WI38 (cell line): ENCODE measurements around the gene VGLL1.
A peak's percentile ranks its signal among the peaks of the same experiment; 100 is the strongest.

Experiments used
- H3K4me3 ChIP-seq: 2 replicates; pipeline ENCODE4 v1.5.1; 2011; ENCODE audit warnings: low read depth, mild to moderate bottlenecking, control low read depth, low read length
- TF ChIP-seq, protein P1 (sequence below): IDR thresholded peaks from 2 replicates; pipeline ENCODE4 v1.5.1; 2012; ENCODE audit warnings: low read depth, mild to moderate bottlenecking, control low read depth, low read length

Gene VGLL1

DNA sequence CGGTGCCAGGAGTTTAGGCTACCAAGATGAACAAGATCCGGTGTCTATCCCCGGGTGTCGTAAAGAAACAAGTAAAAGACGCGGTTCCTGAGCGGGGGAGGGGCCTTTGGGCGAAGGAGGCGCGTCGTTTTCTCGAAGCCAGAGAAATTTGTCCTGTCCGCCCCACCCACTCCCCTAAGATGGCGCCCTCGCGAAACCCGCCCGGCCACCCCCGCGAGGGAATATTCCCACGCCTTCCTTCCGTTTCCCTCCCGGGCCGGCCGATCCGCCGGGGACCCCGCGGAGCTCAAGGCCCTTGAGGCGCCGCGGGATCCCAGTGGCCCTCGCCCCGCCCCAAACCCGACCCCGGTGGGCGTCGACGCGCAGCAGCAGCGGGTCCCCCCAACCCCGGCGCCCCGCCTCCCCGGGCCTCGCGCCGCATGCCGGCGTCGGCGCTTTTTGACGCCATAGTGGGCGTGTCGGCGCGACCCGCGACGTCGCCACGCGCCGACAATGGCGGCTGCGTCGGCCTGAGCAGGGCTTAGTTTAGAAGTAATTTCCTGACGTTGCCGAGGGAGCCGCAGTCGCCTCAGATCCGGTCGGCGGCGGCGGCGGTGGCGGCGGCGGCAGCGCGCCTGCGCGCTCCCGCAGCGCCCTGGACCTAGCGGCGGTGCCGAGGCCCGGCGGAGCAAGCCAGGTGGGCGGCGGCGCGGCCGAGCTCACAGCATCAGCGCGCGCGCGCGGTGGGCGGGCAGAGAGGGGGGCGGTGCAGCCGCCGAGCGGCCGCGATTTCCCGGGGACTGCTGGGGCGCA is 35.1 kb upstream of the VGLL1 start:
- peak overlapping the region; percentile 72 for H3K4me3 ChIP-seq
- TF ChIP-seq, protein P1, sequence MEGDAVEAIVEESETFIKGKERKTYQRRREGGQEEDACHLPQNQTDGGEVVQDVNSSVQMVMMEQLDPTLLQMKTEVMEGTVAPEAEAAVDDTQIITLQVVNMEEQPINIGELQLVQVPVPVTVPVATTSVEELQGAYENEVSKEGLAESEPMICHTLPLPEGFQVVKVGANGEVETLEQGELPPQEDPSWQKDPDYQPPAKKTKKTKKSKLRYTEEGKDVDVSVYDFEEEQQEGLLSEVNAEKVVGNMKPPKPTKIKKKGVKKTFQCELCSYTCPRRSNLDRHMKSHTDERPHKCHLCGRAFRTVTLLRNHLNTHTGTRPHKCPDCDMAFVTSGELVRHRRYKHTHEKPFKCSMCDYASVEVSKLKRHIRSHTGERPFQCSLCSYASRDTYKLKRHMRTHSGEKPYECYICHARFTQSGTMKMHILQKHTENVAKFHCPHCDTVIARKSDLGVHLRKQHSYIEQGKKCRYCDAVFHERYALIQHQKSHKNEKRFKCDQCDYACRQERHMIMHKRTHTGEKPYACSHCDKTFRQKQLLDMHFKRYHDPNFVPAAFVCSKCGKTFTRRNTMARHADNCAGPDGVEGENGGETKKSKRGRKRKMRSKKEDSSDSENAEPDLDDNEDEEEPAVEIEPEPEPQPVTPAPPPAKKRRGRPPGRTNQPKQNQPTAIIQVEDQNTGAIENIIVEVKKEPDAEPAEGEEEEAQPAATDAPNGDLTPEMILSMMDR, result no peak

DNA sequence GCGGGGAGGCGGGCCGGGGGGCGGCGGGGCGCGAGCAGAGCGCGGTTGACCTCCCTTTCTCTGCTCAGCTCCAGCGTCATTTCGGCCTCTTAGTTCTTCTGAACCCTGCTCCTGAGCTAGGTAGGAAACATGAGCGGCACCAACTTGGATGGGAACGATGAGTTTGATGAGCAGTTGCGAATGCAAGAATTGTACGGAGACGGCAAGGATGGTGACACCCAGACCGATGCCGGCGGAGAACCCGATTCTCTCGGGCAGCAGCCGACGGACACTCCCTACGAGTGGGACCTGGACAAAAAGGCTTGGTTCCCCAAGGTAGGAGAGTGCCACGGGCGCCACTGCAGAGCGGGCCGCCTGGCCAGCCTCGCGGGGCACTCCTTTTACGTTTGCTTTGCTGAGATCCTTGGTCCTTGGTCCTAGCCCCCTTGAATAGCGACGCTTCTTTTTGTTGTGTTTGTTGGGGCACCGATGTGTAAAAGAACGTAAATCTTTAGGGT is 34.4 kb upstream of the VGLL1 start, which contains the start of gene HTATSF1:
HTATSF1 (plus strand) TSS at position 37 of the 497 bp plus-strand sequence; CDS start at position 130, 93 bp downstream.
- TF ChIP-seq, protein P1, result no peak
- peak within 1 kb of the TSS; percentile 72 for H3K4me3 ChIP-seq

DNA sequence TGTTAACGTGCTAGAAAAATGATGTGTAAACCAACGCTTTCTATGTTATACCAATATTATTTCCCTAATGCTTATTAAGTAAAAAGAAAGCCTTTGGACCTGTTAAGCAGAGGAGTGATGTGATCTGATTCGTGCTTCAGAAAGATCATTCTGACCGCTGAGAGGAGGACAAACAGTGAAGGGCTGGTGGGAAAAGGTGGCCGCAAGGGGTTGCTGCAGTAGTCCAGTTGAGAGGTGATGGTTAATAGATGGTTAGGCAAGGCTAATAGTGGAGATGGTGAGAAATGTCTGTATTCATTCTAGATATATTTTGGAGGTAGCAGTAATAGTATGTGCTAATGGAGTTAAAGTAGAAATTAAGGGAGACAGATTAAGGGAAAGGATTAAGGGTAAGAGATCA is 12.9 kb upstream of the VGLL1 start:
- H3K4me3 ChIP-seq, result no peak overlapping the region
- TF ChIP-seq, protein P1, result no peak

DNA sequence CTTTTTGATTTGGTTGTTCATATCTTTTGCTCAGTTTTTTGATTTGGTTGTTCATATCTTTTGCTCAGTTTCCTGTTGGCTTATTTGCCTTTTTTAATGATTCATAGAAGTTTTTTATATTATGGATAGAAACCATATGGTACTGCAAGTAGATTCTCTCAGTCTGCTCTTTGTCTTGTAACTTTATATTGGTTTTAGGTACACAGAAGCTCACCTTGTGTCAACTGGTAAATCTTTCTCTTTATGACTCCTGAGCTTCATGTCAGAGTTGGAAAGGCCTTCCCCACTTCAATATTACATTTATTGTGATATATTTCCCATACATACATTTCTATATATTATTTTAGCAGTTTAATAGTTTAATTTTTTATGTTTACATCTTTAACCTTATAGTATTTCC is 8.2 kb upstream of the VGLL1 start:
- TF ChIP-seq, protein P1, result no peak
- H3K4me3 ChIP-seq, result no peak overlapping the region

DNA sequence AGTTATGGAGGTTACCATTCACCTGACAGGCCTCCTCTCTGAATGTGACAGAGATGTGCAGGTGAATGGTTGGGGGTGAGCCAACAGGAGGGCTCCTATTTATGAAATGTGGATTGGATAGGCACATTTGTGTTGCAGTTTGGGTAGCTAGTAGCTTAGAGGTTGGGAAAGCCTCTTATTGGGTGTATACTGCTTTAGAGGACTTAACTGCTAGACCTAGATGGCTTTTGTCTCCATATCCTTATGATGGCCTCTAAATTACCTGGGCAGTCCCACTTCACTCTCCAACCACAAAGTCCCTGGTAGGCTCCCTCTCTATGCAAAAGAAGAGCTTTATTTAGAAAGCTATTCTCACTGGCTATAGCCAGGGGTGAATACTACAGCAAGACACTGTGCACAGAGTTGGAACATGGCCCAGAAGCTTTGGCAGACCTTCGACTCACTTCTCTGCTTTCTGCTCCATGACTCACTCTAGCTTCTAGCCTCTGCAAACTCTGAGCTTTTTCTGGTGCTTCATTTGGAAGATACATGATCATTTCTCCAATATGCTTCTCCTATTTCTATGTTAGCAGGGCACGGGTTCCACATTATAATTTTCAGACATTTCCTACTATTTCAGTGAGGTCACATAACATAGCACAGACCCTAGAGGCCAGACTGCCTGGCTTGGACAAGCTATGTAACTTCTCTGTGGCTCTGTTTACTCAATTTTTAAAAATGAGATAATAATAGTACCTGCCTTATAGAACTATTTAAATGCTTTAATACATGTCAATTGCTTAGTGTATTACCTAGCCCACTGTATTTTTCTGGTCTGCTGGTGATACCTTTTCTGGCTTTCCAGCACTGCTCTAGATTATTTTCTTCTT is 6.0 kb upstream of the VGLL1 start:
- TF ChIP-seq, protein P1, result no peak
- H3K4me3 ChIP-seq, result no peak overlapping the region

DNA sequence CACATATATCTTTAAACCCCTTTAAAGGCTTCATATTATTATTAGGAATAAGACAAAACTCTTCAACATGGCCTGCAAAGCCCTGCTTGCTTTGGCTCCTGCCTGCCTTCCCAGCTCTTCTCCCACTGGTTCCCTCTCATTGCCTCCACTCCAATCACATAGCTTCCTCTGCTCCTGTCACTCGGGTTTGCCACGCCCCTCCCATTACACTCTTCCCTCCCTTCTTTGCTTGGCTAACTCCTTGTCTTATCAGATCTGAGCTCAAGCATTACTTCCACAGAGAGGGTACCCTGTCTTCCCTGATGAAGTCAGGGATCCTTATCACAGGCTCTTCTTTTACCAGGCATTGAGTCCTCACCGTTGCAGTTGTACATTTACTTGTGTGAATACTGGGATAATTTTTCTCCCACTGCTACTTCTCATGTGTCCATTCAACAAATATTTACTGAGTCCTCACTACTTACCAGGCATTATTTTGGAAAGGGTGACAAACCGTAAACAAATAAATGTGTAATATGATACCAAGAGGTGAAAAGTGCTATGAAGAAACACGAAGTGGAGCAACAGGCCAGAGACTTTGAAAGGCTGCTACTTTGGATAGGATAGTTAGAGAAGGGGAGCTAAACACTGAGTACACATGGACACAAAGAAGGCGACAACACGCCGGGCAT is 3.2 kb upstream of the VGLL1 start:
- H3K4me3 ChIP-seq, result no peak overlapping the region
- TF ChIP-seq, protein P1, result no peak
